SK-N-MC (cell line): Measurements from ENCODE around the gene SH3BGR.
"Not testable (repeated sequence)": the region's sequence is repeated elsewhere in the genome, so short reads cannot be mapped to it uniquely, and the experiment has no call there.

Source experiments
- DNase-seq: peaks from one replicate; pipeline ENCODE4 v3.0.0-alpha.2; 2011; ENCODE audit warnings: low read depth, low spot score
- H3K27ac ChIP-seq: fragments of 200-600 bp; sonication (generic); 2 replicates; pipeline ENCODE4 v1.5.1; 2016; ENCODE audit warnings: mixed run types
- H3K36me3 ChIP-seq: fragments of 200-600 bp; sonication (generic); 2 replicates; pipeline ENCODE4 v1.6.1; 2017; ENCODE audit warnings: antibody characterized with exemption, low read length, mixed read lengths; ENCODE audit not compliant: insufficient read depth
- H3K4me3 ChIP-seq: fragments of 200-600 bp; sonication (generic); 2 replicates; pipeline ENCODE4 v1.5.1; 2016
- H3K9ac ChIP-seq: fragments of 200-600 bp; sonication (generic); 2 replicates; pipeline ENCODE4 v1.8.0; 2017; ENCODE audit warnings: mixed run types, mixed read lengths; ENCODE audit not compliant: insufficient read length
- H3K9me3 ChIP-seq: fragments of 200-600 bp; sonication (generic); 2 replicates; pipeline ENCODE4 v1.6.1; 2017; ENCODE audit warnings: low read depth, mild to moderate bottlenecking, antibody characterized with exemption, low read length, moderate library complexity, mixed read lengths
- EZH2 ChIP-seq: fragments of 200-600 bp; sonication (generic); IDR thresholded peaks from one replicate; pipeline ENCODE4 v1.6.1; 2017; ENCODE audit warnings: antibody characterized with exemption
- FOXP2 ChIP-seq: optimal IDR thresholded peaks from 2 replicates; pipeline ENCODE3; 2011; ENCODE audit warnings: mild to moderate bottlenecking, moderate library complexity; ENCODE audit not compliant: insufficient read depth; ENCODE audit errors: extremely low read length, control extremely low read depth
- POLR2AphosphoS5 ChIP-seq: IDR thresholded peaks from 2 replicates; pipeline ENCODE4 v1.6.1; 2012; ENCODE audit warnings: mild to moderate bottlenecking, low read depth, low read length, borderline replicate concordance

The SH3BGR gene

DNA sequence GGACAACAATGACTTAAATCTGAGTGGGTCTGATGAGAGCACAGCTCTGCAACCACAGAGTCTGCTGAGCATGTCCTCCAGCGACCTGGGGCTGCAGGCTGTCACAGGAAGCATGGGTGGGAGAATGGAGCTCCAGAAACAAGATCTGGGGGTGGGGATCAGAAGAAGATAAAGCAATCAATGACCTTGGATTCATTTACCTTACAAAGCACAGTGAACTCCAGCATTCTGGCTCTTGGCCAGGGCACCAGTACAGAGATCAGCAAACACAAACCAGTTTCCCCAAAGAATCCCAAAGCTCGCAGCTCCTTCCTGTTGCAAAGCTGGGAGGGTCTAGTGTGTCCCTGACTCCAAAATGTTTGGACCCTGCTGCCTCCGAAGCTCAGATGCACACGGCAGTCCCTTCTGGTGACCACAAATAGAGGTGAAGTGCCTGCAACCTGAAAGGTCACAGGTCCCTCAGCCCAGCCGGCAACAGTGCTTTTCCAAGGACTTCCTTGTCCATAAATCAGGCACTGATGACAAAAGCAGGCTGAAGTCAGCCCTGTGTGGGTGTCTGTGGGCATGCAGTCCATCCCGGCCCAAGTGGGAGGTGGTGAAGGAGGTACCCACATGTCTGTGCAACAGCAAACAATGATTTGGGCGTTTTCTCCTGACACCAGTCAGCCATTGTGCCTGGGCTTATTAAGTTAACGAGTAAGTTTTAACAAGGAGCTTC, 76.1 kb downstream of the SH3BGR start:
- no peak for DNase-seq
- H3K9me3 ChIP-seq: no peaks in the 10 kb centered on the region
- H3K4me3 ChIP-seq: no peak overlapping the region
- H3K9ac ChIP-seq: no peak overlapping the region
- H3K36me3 ChIP-seq: no peaks in the 10 kb centered on the region
- H3K27ac ChIP-seq: no peak overlapping the region
- TF ChIP-seq FOXP2 (no peak), POLR2AphosphoS5 (no peak), EZH2 (no peak)

DNA sequence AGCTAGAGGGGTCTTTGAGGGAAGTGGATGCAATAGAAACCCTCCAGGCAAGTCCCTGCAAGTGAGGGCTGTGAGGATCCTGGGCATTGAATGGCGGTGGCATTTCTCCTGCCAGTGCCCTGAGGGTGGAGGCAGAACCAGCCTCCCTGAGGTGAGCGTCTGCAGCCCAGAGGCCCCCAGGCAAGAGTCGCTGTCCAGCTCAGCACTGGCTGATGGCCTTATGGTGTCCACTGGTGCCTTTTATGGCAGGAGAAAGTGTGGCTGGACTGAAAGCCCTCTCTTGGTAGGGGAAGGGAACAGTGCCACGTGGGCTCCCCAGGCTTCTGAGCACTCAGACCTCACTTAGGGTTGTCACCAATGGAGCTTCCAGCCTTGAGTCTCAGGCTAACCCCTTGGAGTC, 77.3 kb downstream of the SH3BGR start:
- Histone ChIP-seq H3K27ac (no peak overlapping the region), H3K9ac (no peak overlapping the region), H3K9me3 (no peaks in the 10 kb centered on the region), H3K36me3 (no peaks in the 10 kb centered on the region), H3K4me3 (no peak overlapping the region)
- no peak for DNase-seq
- no peak for TF ChIP-seq EZH2

DNA sequence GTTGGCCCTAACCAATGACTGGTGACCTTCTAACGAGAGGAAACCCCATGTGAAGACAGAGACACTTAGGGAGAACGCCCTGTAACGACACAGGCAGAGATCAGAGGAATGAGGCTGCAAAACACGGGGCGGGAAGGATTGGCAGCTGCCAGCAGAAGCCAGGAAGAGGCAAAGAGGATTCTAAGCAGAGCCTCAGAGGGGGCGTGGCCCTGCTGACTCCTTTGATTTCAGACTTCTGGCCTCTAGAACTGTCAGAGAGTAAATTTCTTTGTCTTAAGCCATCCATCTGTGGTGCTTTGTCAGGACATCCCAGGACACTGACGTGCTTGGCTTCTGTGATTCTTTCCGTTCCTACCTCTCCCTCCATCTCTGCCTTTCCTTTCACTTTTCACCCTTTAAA, 79.3 kb downstream of the SH3BGR start:
- Histone ChIP-seq H3K9ac (no peak overlapping the region), H3K9me3 (no peaks in the 10 kb centered on the region), H3K27ac (no peak overlapping the region), H3K4me3 (no peak overlapping the region), H3K36me3 (no peaks in the 10 kb centered on the region)
- no peak for DNase-seq
- TF ChIP-seq POLR2AphosphoS5: no peak
- no peak for TF ChIP-seq EZH2
- TF ChIP-seq FOXP2: no peak

DNA sequence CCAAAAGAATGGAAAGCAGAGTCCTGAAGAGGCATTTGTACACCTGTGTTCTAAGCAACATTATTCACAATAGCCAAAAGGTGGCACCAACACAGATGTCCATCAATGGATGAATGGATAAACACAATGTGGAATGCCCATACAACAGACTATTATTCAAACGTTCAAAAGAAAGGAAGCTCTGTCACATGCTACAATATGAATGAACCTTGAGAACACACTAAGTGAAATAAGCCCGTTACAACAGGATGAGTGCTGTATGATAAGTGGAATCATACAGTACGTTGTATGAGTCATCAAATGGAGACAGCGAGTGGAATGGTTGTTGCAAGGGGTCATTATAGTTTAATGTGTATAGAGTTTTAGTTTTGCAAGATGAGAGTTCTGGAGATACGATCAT, 80.1 kb downstream of the SH3BGR start:
- Histone ChIP-seq H3K36me3 (no peaks in the 10 kb centered on the region), H3K9ac (no peak overlapping the region), H3K27ac (no peak overlapping the region), H3K4me3 (no peak overlapping the region), H3K9me3 (no peaks in the 10 kb centered on the region)
- DNase-seq: no peak
- TF ChIP-seq FOXP2: no peak
- TF ChIP-seq POLR2AphosphoS5: no peak
- TF ChIP-seq EZH2: no peak

DNA sequence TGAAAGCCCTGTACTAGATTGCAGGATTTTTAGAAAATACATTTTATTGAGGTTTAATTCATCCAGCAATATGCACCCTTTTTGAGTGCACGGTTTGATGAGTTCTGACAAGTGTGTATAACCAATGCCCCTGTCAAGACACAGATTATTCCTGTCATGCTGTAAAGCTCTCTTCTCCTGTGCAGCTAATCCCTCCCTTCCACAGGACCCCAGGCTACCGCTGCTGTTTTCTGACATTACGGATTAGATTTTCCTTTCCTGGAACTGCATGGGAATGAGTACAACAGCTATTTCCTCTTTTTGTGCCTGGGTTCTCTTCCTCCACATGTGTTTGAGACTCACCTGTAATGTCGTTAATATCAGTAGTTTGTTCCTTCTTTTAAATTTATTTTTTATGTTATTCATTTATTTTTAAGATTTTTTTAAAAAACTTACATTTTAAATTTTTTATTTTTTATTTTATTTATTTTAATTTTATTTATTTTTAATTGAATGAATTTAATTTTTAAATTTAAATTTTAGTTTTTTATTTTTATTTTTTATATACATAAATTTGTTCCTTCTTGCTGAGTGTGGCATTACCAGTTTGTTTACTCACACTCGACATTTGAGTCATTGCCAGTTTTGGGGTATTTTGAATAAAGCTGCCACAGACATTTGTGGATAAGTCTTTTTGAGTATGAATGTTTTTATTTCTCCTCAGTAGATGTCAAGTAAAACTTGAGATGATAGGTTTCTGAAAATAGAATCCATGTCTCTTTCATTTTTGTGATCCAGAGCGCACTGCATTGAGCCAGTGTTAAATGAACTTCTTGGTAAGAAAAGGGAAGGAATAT, 82.0 kb downstream of the SH3BGR start:
- DNase-seq: no peak
- H3K36me3 ChIP-seq: no peaks in the 10 kb centered on the region
- TF ChIP-seq EZH2: no peak
- H3K4me3 ChIP-seq: no peak overlapping the region
- no peaks in the 10 kb centered on the region for H3K9me3 ChIP-seq
- no peak overlapping the region for H3K27ac ChIP-seq
- H3K9ac ChIP-seq: no peak overlapping the region

DNA sequence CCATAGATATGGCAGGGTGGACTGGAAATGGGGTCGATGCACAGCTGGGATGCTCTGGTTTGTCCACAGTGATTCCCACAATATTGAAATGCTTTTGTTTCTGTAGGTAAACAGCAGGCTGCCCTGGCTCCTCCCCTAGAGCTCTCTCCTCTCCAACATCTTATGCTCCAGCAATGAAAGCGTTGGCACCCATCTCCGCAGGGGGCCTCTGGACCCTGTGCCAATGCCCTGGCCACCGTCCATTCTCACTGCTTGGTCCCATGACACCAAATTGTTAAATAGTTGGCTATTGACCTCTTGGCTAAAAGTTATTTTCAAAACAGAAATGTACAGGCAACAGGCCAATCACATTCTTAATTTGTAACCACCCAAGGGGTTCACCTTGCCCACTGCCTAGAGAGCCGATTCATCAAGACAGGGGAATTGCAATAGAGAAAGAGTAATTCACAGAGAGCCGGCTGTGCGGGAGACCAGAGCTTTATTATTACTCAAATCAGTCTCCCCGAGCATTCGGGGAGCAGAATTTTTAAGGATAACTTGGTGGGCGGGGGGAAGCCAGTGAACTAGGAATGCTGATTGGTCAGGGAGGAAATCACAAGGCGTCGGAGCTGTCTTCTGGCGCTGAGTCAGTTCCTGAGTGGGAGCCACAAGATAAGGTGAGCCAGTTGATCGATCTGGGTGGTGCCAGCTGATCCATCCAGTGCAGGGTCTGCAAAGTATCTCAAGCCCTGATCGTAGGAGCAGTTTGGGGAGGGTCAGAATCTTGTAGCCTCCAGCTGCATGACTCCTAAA, 84.1 kb downstream of the SH3BGR start:
- no peak for TF ChIP-seq FOXP2
- TF ChIP-seq POLR2AphosphoS5: no peak
- no peak for TF ChIP-seq EZH2
- H3K27ac ChIP-seq: no peak overlapping the region

DNA sequence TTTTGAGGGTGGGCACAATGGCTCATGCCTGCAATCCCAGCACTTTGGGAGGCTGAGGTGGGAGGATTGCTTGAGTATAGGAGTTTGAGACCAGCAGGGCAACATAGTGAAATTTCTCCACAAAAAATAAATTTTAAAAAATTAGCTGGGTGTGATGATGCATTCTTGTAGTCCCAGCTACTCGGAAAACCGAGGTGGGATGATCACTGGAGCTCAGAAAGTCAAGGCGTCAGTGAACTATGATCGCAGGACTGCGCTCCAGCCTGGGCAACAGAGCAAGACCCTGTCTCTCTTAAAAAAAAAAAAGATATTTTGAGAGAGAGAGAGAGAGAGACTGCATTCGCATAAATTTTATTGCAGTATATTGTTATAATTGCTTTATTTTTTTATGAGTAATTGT, 85.1 kb downstream of the SH3BGR start:
- no peak for DNase-seq
- Histone ChIP-seq H3K4me3 (no peak overlapping the region), H3K27ac (no peak overlapping the region), H3K9ac (no peak overlapping the region), H3K9me3 (no peaks in the 10 kb centered on the region), H3K36me3 (no peaks in the 10 kb centered on the region)
- TF ChIP-seq EZH2: no peak
- TF ChIP-seq FOXP2: no peak
- TF ChIP-seq POLR2AphosphoS5: no peak

More for the DNA sequence above, 84.1 kb downstream of the SH3BGR start:
- H3K9ac ChIP-seq: no peak overlapping the region
- no peak for DNase-seq
- no peaks in the 10 kb centered on the region for H3K9me3 ChIP-seq
- no peaks in the 10 kb centered on the region for H3K36me3 ChIP-seq
- H3K4me3 ChIP-seq: no peak overlapping the region

DNA sequence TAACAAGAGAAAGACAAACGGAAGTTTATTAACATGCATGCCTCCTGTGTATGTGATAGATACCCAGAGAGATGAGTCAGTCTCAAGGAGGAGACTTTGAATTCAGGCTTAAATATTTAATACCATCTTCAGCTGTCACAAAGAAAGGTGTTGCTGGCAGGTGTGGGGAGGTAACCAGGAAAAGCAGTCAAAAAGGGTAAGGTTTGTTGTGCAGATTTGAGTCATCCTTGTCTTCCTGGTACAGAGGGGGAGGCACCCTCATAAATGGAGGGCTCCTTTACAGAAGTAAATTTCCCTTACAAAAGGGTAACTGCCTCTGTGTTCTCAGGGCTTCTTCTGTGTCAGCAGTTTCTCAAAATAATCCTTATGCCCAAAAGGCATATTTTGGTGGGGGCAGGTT, 85.8 kb downstream of the SH3BGR start:
- TF ChIP-seq EZH2 (no peak), FOXP2 (no peak), POLR2AphosphoS5 (no peak)
- Histone ChIP-seq H3K9ac (no peak overlapping the region), H3K27ac (no peak overlapping the region), H3K9me3 (no peaks in the 10 kb centered on the region), H3K4me3 (no peak overlapping the region), H3K36me3 (no peaks in the 10 kb centered on the region)
- DNase-seq: no peak

DNA sequence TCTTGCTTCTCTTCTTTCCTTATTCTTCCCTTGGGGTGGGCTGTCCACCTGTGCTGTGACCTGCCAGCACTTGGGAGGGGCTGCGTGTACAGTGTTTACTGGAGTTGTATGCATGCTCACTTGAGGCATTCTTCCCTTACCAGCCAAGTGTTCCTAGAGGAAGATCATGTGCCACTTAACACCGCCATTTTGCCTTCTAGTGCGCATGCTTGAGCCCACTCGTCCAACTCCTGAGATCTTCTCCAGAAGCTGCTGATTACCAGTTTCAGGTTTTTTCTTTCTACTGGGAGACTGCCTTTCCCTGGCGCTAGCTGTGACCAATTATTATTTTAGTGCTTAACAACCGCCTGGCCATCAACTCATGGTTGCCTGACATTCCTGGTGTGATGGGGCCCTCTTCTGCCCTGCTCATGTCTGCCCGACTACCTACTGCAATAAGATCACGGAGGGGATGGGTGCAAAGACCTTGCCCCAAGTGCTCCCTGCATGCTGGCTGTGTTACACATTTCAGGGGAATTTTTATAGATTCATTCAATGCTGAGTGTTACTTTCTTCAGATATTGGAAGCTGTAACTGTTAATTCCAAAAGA, 86.8 kb downstream of the SH3BGR start:
- no peak for DNase-seq
- Histone ChIP-seq H3K27ac (no peak overlapping the region), H3K9me3 (no peaks in the 10 kb centered on the region), H3K36me3 (no peaks in the 10 kb centered on the region), H3K4me3 (no peak overlapping the region), H3K9ac (no peak overlapping the region)
- TF ChIP-seq POLR2AphosphoS5 (no peak), EZH2 (no peak)

DNA sequence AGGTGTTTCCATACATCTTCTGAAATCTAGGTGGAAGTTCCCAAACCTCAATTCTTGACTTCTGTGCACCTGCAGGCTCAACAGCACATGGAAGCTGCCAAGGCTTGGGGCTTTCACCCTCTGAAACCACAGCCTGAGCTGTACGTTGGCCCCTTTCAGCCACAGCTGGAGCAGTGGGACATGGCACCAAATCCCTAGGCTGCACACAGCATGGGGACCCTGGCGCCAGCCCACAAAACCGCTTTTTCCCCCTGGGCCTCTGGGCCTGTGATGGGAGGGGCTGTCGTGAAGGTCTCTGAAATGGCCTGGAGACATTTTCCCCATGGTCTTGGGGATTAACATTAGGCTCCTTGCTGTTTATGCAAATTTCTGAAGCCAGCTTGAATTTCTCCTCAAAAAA, 88.6 kb downstream of the SH3BGR start:
- H3K4me3 ChIP-seq, H3K9ac ChIP-seq, H3K27ac ChIP-seq, DNase-seq, H3K9me3 ChIP-seq, H3K36me3 ChIP-seq: not testable (repeated sequence)
